Skin of body (tissue), 2 donors: ENCODE data around the gene SYK. TPM values are rescaled to one million over a fixed set of nuclear protein-coding genes. Genes with fewer than 3 reads are reported as not detected.
"Not testable (repeated sequence)": the region's sequence is repeated elsewhere in the genome, so short reads cannot be mapped to it uniquely, and the experiment has no call there.

Source experiments
- DNase-seq: peaks from one replicate; lab custom pipeline; 2025; lab: John Stamatoyannopoulos, UW
- total RNA-seq: library from RNA; depleted of rRNA; stranded (reverse); fragments of >200 nt; gene quantifications from one replicate; pipeline ENCODE4 v1.2.3, GENCODE V29; 2014

The SYK gene
- total RNA-seq, 1 donor from 2014 or later, result 10.2 TPM

DNA sequence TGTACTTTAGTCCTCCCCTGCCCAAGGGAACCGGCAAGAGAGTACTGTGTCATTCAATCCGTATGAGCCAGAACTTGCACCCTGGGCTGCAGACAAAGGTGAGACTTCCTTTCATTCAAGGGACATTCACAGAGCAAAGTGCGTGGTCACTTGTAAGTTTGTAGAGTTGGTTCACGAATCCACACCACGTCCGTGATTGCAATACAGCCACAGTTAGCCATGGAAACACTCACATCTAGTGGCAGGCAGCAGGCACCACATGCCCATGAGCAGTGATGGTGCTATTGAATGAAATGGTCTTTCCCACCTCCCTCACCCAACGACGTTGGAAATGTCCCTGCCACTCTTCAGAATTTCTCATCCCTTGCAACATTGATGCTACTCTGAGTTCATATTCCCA is 72.6 kb downstream of the SYK start:
- no peak for DNase-seq

DNA sequence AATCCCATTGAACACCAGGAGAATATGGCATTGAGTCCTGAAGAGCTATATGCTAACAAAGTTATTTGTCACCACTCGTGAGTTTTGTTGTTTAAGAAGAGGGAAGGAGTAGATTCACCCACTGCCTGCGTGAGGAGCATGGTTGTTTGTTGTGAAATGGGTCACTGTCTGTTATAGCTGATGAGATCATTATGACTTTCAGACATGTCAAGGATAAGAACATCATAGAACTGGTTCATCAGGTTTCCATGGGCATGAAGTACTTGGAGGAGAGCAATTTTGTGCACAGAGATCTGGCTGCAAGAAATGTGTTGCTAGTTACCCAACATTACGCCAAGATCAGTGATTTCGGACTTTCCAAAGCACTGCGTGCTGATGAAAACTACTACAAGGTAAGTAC is 76.9 kb downstream of the SYK start:
- no peak for DNase-seq

DNA sequence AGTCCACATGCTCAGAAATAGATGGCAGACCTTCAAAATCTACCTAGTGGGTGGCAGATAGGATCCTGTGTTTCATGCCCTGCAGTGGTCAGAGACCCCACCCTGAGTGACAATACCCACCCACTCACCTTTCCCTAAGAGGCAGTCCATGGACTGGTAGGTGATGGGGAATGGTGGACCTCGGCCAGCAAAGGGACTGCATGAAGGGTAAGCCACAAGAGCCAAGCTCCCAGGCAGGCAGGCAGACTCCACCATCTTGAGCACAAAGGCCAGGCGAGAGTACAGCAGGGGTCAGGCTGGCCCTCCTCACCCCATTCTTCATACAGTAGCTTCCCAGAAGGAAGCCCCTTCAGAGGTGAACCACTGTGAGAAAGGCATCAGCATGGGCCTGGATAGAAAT is 78.4 kb downstream of the SYK start:
- no peak for DNase-seq

- no peak for DNase-seq
Observed at GRCh38 chr9:90880669-90881068, 79.0 kb downstream of the SYK start.

- DNase-seq, result no peak
Observed at GRCh38 chr9:90881648-90882047, 80.0 kb downstream of the SYK start.

DNA sequence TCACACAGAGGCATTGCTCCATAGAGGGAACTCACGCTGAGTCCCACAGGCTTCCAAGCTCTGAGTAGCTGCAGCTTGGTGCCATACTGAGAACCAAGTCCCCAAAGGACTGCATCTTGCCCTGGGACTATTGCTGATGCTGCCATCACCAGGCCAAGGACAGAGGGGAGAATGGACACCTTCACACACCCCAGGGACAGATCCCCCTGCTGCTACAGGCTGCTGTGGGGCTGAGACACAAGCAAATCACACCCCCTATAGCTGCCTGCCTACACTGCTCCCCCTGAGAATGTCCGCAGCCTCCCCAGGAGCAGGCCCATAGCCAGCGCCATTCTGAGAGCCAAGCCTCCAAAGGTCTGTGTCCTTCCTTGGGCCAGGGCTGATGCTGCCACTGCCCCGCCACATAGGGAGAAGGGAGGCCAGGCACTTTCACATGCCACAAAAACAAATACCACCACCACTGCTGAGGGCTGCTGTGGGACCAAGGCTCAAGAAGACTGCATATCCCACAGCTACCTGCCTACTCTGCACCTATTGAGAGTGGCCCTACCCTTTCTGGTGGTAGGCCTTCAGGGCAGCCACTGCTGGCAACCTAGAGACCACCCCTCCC is 81.5 kb downstream of the SYK start:
- DNase-seq, result no peak

DNA sequence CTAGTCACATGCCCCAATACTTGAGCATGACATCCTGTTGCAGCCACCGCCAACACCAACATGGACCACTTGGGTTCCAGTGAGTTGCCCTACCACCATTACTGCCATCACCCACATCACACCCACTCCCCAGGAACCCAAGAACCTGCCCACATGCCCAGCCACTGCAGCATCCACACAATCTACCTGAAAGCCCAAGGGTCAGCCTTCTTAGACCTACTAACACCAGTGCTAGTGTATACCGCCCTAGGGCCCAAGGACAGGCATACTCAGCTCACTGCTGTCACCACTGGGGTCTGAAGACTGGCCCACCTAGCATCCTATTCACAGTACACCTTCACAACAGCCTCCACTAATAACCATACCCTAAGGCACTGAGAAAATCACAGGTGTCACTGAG is 82.0 kb downstream of the SYK start:
- no peak for DNase-seq

DNA sequence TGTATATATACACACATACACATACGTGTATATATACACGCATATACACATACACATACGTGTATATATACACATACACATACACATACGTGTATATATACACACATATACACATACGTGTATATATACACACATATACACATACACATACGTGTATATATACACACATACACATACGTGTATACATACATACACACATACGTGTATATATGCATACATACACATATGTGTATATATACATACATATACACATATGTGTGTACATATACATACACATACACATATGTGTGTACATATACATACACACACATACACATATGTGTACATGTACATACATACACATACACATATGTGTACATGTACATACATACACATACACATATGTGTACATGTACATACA is 82.6 kb downstream of the SYK start:
- no peak for DNase-seq

DNA sequence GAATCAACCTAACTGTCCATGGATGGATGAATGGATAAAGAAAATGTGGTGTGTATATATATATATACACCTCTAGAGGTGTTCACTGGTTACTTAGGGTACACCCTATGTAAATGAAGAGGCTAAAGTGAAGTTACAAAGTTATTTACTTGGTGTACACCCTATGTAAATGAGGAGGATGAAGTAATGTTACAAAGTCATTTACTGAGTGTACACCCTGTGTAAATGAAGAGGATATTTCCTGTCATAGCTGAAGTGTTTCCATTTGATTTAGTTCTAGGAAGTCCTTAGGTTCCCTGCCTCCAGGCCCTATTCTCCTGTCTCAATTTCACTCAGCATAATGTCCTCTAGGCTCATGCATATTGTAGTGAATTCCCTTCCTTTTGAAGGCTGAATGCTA is 85.2 kb downstream of the SYK start:
- not testable (repeated sequence) for DNase-seq

DNA sequence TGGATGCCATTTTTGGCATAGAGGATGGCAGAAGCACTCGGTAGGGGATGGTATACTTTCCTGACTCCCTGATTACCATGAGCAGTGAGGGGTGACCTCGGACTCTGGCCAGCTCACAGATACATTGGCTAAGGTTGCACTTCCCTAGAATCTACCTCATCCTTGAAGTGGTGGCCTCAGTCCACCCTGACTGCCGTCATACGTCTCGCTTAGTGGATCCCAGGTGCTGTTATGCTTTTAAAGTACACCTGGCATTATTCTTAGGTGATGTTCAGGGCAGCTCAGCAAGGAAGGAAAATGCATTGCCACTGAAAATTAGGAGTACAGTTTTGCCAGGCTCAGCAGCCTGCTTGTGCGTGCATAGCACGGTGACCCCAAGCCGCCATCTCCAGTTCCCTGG is 87.3 kb downstream of the SYK start:
- DNase-seq, result no peak

GRCh38 chr9:90890146-90890810 is 88.7 kb downstream of the SYK start:
- no peak for DNase-seq

- no peak for DNase-seq
Observed at GRCh38 chr9:90891308-90892040, 89.9 kb downstream of the SYK start.

GRCh38 chr9:90892918-90893317 is 91.3 kb downstream of the SYK start:
- DNase-seq, result no peak

GRCh38 chr9:90893706-90894105 is 92.1 kb downstream of the SYK start:
- no peak for DNase-seq

DNA sequence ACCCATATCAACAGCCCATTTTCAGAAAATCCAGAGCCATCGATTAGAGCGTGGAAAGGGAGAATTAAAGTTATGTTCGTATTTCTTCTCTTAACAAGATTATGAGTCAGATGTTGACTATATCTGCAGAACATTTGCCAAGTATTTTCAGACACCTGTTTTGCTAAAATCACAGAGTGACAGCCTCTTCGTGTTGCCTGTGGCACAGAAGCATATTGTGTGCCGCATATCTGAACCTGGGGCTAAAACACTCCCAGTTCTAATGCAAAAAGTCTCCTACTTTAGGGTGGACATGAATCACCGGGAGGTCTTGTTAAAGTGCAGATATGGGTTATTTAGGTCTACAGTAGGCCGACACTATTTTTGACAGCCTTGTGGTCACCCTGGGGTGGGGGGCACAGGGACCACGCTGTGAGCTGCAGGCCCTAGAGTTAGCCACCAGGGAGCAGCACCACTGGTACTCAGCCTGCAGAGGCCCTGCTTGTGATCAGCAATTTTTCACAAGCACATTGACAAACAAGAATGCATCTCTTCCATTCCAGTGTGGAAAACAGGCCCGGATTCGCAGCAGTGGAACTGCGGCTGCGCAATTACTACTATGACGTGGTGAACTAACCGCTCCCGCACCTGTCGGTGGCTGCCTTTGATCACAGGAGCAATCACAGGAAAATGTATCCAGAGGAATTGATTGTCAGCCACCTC is 93.5 kb downstream of the SYK start:
- no peak for DNase-seq

DNA sequence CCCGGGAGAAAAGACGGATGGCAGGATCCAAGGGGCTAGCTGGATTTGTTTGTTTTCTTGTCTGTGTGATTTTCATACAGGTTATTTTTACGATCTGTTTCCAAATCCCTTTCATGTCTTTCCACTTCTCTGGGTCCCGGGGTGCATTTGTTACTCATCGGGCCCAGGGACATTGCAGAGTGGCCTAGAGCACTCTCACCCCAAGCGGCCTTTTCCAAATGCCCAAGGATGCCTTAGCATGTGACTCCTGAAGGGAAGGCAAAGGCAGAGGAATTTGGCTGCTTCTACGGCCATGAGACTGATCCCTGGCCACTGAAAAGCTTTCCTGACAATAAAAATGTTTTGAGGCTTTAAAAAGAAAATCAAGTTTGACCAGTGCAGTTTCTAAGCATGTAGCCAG is 94.2 kb downstream of the SYK start:
- no peak for DNase-seq

DNA sequence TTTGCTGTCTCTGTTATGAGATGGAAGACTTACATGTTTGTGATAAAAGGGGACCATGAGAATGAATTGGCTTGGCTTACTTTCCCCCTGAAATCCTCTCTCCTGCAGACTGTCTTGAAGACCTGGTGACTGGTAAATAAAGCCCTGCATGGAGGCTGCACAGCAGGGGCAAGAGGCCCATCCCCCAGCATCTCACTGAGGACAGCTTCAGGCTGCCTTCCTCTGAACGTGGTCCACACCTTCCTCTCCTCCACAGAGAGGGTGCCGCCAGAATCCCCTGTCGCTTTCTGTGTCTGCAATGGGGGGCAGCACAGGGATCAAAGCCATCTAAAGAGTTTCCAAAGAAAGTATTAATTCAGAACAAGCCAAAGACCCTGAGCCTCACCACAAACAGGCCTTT is 94.6 kb downstream of the SYK start:
- DNase-seq, result no peak

DNA sequence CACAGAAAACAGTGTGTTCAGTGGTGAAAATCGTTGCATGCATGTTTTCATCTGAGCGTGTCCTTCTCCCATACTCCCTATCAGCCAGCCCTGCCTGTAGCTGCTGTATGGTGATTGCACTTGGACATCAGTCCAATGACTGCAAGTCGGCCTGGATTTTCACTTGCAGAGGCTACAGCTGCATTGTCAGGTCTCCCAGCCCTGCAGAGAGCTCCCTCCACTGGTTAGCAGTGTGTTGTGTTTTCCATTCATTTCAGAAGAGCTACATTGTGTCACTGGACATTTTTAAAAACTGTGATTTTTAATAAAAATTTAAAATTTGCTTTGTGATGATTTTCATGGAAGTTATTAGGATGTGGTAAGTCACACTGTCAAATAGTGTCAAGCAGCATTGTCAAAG is 96.6 kb downstream of the SYK start:
- no peak for DNase-seq

DNA sequence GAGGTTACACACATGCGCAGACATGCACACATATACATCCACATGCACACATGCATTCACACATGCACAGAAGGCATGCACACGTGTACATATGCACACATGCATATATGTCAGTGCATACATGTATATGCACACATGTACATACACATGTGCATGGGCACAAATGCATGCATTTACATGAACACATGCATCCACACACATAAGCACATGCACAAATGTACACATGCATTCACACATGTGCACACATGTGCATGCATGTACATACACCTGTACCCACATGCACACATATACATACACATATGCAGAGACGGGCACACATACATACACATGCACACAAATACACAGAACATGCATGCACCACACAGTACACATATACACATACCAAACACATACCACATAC is 97.7 kb downstream of the SYK start:
- no peak for DNase-seq

DNA sequence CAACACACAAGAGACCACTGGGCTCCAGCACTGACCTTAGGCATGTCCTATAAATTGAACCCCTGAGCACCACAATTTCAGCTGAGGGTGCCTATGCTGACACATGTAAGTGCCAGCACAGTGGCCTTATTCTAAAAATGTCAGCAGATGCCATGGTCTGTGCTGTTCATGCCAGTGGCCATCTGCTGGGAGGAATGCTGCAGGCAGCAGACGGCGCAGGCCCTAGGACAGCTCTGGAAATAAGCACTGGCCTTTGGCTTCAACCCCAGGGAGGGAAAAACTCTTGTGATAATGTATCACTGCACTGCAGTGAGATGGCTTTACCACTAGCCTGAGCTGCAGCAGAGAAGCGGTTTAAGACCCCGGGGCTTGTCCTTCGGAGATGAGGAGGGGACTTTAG is 98.5 kb downstream of the SYK start:
- DNase-seq, result no peak

DNA sequence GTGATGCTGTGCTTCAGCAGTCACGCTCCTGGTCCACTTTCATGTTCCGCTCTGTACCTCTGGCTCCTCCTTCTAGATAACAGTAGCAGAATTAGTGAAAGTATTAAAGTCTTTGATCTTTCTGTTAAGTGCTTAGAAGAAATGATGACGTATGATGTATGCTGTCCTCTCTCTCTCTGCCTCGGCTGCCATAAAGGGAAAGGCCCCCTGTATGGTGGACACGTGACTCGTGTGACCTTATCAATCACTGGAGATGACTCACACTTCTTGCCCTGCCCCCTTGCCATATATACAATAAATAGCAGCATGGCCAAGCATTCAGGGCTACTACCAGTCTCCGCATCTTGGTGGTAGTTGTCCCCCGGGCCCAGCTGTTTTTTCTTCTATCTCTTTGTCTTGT is 100.3 kb downstream of the SYK start:
- no peak for DNase-seq

GRCh38 chr9:90903766-90904424 is 102.3 kb downstream of the SYK start:
- no peak for DNase-seq
